GM12878 (cell line): ENCODE measurements around the gene LETMD1. TPM values are rescaled to one million over a fixed set of nuclear protein-coding genes. Genes with fewer than 3 reads are reported as not detected.

ENCODE experiments used
- ATAC-seq: fragments of 200-7000 bp; cut with Tn5 transposase; 3 replicates; pipeline ENCODE4 v1.9.1; 2020; ENCODE audit warnings: mild to moderate bottlenecking, moderate library complexity
- BruUV-seq: library from RNA; stranded (reverse); fragments of 400-500 nt; replicated peaks from 2 replicates; lab custom pipeline; 2021; lab: Mats Ljungman, UMichigan
- CTCF ChIA-PET: fragments of 300-600 bp; sonication (Branson Sonifier 250); formaldehyde crosslinking; extraction: SDS; loops from one replicate; lab custom pipeline; 2021; ENCODE audit warnings: inconsistent platforms; lab: Yijun Ruan, JAX
- POLR2A ChIA-PET: fragments of 350-600 bp; formaldehyde crosslinking; extraction: SDS; loops from one replicate; lab custom pipeline; 2021; ENCODE audit warnings: inconsistent platforms; lab: Charles Lee
- RAD21 ChIA-PET: fragments of 300-600 bp; sonication (Branson Sonifier 250); formaldehyde crosslinking; loops from one replicate; lab custom pipeline; 2023; ENCODE audit warnings: antibody characterized with exemption; ENCODE audit not compliant: unreplicated experiment; lab: Charles Lee
- SMC1A ChIA-PET: fragments of 300-600 bp; sonication (Branson Sonifier 250); formaldehyde crosslinking; loops from one replicate; lab custom pipeline; 2023; ENCODE audit not compliant: unreplicated experiment, uncharacterized antibody; lab: Charles Lee
- DNase-seq: peaks from one replicate; pipeline ENCODE4 v3.0.0-alpha.2; 2011; ENCODE audit warnings: low read depth, low spot score
- FAIRE-seq: peaks from 3 replicates; lab custom pipeline; 2011; peaks lifted over from hg19 to GRCh38; lab: Jason Lieb, UNC
- H2AFZ ChIP-seq: 2 replicates; pipeline ENCODE4 v1.6.0; 2011; ENCODE audit warnings: low read depth, low read length, control low read depth; ENCODE audit not compliant: control insufficient read depth
- H3K27ac ChIP-seq: 2 replicates; pipeline ENCODE4 v1.5.1; 2011; ENCODE audit warnings: control low read depth; ENCODE audit not compliant: control insufficient read depth, insufficient read depth
- H3K27me3 ChIP-seq, 2 experiments: replicated peaks in 1 of 2; 2 replicates each; pipeline versions ENCODE4 v1.6.0 to v1.6.1; 2011; ENCODE audit warnings: low read length in 1 of 2; ENCODE audit not compliant: control insufficient read depth in 2 of 2, insufficient read depth in 2 of 2
- H3K36me3 ChIP-seq, 2 experiments: 2 replicates each; pipeline ENCODE4 v1.5.1; 2011; ENCODE audit warnings: low read length in 1 of 2; ENCODE audit not compliant: control insufficient read depth in 2 of 2, insufficient read depth in 2 of 2
- H3K4me1 ChIP-seq: 2 replicates; pipeline ENCODE4 v1.6.1; 2011; ENCODE audit warnings: mild to moderate bottlenecking, low read length, moderate library complexity, mixed read lengths; ENCODE audit not compliant: control insufficient read depth, insufficient read depth
- H3K4me2 ChIP-seq: 2 replicates; pipeline ENCODE4 v1.6.0; 2011; ENCODE audit warnings: control low read depth; ENCODE audit not compliant: control insufficient read depth, insufficient read depth
- H3K4me3 ChIP-seq: fragments of 200-600 bp; sonication (generic); 2 replicates; pipeline ENCODE4 v1.5.1; 2016
- H3K79me2 ChIP-seq: 2 replicates; pipeline ENCODE4 v1.6.0; 2011; ENCODE audit warnings: low read length; ENCODE audit not compliant: control insufficient read depth, insufficient read depth
- H3K9ac ChIP-seq: 2 replicates; pipeline ENCODE4 v1.8.0; 2011; ENCODE audit warnings: low read length, control low read depth, mixed read lengths; ENCODE audit not compliant: control insufficient read depth, insufficient read depth
- H3K9me3 ChIP-seq: replicated peaks from 3 replicates; pipeline ENCODE4 v1.5.1; 2011; ENCODE audit warnings: mild to moderate bottlenecking, low read length; ENCODE audit not compliant: control insufficient read depth, insufficient read depth
- H4K20me1 ChIP-seq: 2 replicates; pipeline ENCODE4 v1.6.0; 2011; ENCODE audit not compliant: control insufficient read depth, insufficient read depth
- CREB1 ChIP-seq: IDR thresholded peaks from 2 replicates; pipeline ENCODE4 v1.6.1; 2012; ENCODE audit warnings: low read depth, mild to moderate bottlenecking, inconsistent platforms
- CREM ChIP-seq: IDR thresholded peaks from 2 replicates; pipeline ENCODE4 v1.6.1; 2014; ENCODE audit warnings: antibody characterized with exemption, low read depth
- EGR1 ChIP-seq, 2 experiments: IDR thresholded peaks; 1 replicate in 1 of 2; 2 replicates in 1 of 2; pipeline ENCODE4 v1.6.1; 2011 to 2012; ENCODE audit warnings: low read depth in 2 of 2, low read length in 2 of 2, borderline replicate concordance in 1 of 2, mild to moderate bottlenecking in 1 of 2, moderate library complexity in 1 of 2
- FOXK2 ChIP-seq: fragments of 450-650 bp; IDR thresholded peaks from 2 replicates; pipeline ENCODE4 v1.6.1; 2017; ENCODE audit warnings: mild to moderate bottlenecking, moderate library complexity
- GABPA ChIP-seq: IDR thresholded peaks from 2 replicates; pipeline ENCODE4 v1.6.1; 2014; ENCODE audit warnings: antibody characterized with exemption, low read depth, mild to moderate bottlenecking, inconsistent platforms
- LARP7 ChIP-seq: fragments of 450-650 bp; IDR thresholded peaks from 2 replicates; pipeline ENCODE4 v1.6.1; 2017; ENCODE audit warnings: mild to moderate bottlenecking
- RB1 ChIP-seq: fragments of 450-650 bp; formaldehyde crosslinking; IDR thresholded peaks from 2 replicates; pipeline ENCODE4 v1.6.1; 2017; ENCODE audit warnings: mild to moderate bottlenecking, borderline replicate concordance
- RFX5 ChIP-seq: IDR thresholded peaks from 2 replicates; pipeline ENCODE4 v1.6.1; 2011; ENCODE audit warnings: low read depth, low read length, improper control_type of control experiment
- ZNF622 ChIP-seq: fragments of 450-650 bp; IDR thresholded peaks from 2 replicates; pipeline ENCODE4 v1.6.1; 2017; ENCODE audit warnings: mild to moderate bottlenecking, inconsistent platforms
- WGBS: methylation state at CpG from one replicate; pipeline ENCODE4 v1.1.6; 2016; ENCODE audit warnings: low lambda C conversion rate; ENCODE audit not compliant: insufficient replicate concordance, insufficient coverage; ENCODE audit errors: missing lambda C conversion rate; 5-methylcytosine and 5-hydroxymethylcytosine counted together
- in situ Hi-C: fragments of 300-500 bp; cut with MboI; formaldehyde crosslinking; loops from 9 replicates; pipeline ENCODE4 v1.14.3; 2018; ENCODE audit warnings: mixed read lengths
- intact Hi-C: fragments of 100-400 bp; cut with micrococcal nuclease; formaldehyde crosslinking; loops from one replicate; pipeline ENCODE4 v1.14.2; 2022; ENCODE audit not compliant: unreplicated experiment
- polyA plus RNA-seq, 11 experiments: library from polyadenylated mRNA; depleted of rRNA in 4 of 11; unstranded in 6 of 11; stranded (reverse) in 5 of 11; fragments of >200 nt; fragmentation: Nextera tagmentation in 4 of 11; fragmentation: Illumina TruSeq in 1 of 11; extraction: Ambion mirVana in 4 of 11; extraction: Trizol in 1 of 11; gene quantifications; 1 replicate in 1 of 11; 2 replicates in 10 of 11; pipeline versions ENCODE4 v1.2.1 to v1.2.3, GENCODE V29; 2011 to 2016; ENCODE audit warnings: inconsistent platforms in 2 of 11, missing spikeins in 2 of 11, low read depth in 1 of 11
- total RNA-seq, 4 experiments: library from RNA; depleted of rRNA in 3 of 4; stranded (reverse); fragments of >200 nt in 3 of 4; fragmentation: Illumina TruSeq in 1 of 4; extraction: Trizol in 1 of 4; gene quantifications; 2 replicates each; pipeline versions ENCODE4 v1.2.1 to v1.2.3, GENCODE V29; 2013 to 2021
- TF ChIP-seq, protein P1 (sequence below): fragments of 450-650 bp; IDR thresholded peaks from 2 replicates; pipeline ENCODE4 v1.6.1; 2014; ENCODE audit warnings: mild to moderate bottlenecking
- TF ChIP-seq, protein P2 (sequence below): fragments of 450-650 bp; IDR thresholded peaks from 2 replicates; pipeline ENCODE4 v1.6.1; 2016; ENCODE audit warnings: mild to moderate bottlenecking
- TF ChIP-seq, protein P3 (sequence below): fragments of 450-650 bp; conservative IDR thresholded peaks from 2 replicates; pipeline ENCODE4 v1.6.1; 2017; ENCODE audit warnings: mild to moderate bottlenecking, moderate library complexity
- TF ChIP-seq, protein P4 (sequence below): fragments of 450-650 bp; IDR thresholded peaks from 2 replicates; pipeline ENCODE4 v1.6.1; 2017; ENCODE audit warnings: borderline replicate concordance

Gene LETMD1
- total and polyA plus RNA-seq, 10 of the 15 experiments (the other 5 are each of a cell fraction or from before 2014, with no cell fraction given) = 30.3 to 116 (median 51.5) TPM

DNA sequence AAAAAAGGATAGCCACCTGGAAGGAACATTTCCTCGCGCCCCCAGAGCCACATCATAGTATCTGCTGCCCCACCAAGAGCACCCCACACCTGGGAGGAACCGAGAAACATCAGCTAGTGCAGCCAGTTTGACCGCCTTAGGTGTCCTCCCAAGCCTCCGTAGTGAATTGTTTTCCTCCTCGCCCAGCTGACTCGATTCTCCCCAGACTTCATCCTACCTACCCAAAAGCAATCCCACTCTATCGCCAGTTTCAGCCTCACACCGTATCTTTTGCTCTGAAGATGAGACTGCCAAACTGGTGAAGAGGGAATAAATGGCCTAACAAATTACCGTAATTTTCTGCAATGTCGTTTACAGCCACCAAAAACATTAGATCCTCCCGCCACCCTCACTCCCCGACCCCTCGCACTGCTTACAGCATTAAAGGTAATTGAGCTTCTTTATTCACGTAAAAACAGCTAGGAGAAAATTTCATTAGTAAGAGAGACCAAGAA is 20.7 kb upstream of the LETMD1 start:
- Histone ChIP-seq H3K27ac (no peak overlapping the region), H3K27me3 (no peaks in the 10 kb centered on the region; a peak in 1 of 4 replicates), H3K79me2 (peaks cover 35% of the 10 kb centered on the region), H3K36me3 (no peaks in the 10 kb centered on the region), H4K20me1 (no peaks in the 10 kb centered on the region), H3K4me1 (peaks cover 11% of the 10 kb centered on the region; the same call in 1 of the 2 replicates), H2AFZ (no peak overlapping the region), H3K9me3 (no peaks in the 10 kb centered on the region), H3K4me3 (no peak overlapping the region), H3K4me2 (no peak overlapping the region), H3K9ac (no peak overlapping the region)
- ChIA-PET SMC1A (interaction anchor here (0.6 to 3.4 kb wide), 13 partner anchors 18 to 506 kb away, joined by 3 to 31 read pairs (median 4); partner anchors contain the start of gene ATF1), POLR2A (interaction anchor here (0.6 kb wide), 1 partner anchor 34 kb away, joined by 5 read pairs; no protein-coding TSS in a partner anchor), CTCF (interaction anchor here (0.6 to 5.1 kb wide), 23 partner anchors 9 to 322 kb away, joined by 3 to 61 read pairs (median 5); partner anchors contain the start of gene LETMD1)
- no TSS peak for BruUV-seq
- no peak for ATAC-seq
- 91% methylated on average over 15 of the region's 15 CpGs for WGBS
- no peak for DNase-seq
- intact Hi-C loops = loop anchor here (5.0 kb wide), 3 partner anchors 100 to 260 kb away; a partner anchor contains a TSS
- in situ Hi-C loops = no loop called here
- FAIRE-seq = no peak
- TF ChIP-seq GABPA (no peak), CREM (no peak), LARP7 (no peak), RFX5 (no peak), ZNF622 (no peak), FOXK2 (no peak), EGR1 (IDR thresholded peaks at IDR 0.05; ENCODE audit: borderline replicate concordance in 1 of 2, low read depth in 2 of 2, low read length in 2 of 2) (no peak), CREB1 (no peak), RB1 (no peak)
- TF ChIP-seq, protein P1, sequence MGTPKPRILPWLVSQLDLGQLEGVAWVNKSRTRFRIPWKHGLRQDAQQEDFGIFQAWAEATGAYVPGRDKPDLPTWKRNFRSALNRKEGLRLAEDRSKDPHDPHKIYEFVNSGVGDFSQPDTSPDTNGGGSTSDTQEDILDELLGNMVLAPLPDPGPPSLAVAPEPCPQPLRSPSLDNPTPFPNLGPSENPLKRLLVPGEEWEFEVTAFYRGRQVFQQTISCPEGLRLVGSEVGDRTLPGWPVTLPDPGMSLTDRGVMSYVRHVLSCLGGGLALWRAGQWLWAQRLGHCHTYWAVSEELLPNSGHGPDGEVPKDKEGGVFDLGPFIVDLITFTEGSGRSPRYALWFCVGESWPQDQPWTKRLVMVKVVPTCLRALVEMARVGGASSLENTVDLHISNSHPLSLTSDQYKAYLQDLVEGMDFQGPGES = no peak
- TF ChIP-seq, protein P2, sequence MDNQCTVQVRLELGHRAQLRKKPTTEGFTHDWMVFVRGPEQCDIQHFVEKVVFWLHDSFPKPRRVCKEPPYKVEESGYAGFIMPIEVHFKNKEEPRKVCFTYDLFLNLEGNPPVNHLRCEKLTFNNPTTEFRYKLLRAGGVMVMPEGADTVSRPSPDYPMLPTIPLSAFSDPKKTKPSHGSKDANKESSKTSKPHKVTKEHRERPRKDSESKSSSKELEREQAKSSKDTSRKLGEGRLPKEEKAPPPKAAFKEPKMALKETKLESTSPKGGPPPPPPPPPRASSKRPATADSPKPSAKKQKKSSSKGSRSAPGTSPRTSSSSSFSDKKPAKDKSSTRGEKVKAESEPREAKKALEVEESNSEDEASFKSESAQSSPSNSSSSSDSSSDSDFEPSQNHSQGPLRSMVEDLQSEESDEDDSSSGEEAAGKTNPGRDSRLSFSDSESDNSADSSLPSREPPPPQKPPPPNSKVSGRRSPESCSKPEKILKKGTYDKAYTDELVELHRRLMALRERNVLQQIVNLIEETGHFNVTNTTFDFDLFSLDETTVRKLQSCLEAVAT = no peak
- TF ChIP-seq, protein P3, sequence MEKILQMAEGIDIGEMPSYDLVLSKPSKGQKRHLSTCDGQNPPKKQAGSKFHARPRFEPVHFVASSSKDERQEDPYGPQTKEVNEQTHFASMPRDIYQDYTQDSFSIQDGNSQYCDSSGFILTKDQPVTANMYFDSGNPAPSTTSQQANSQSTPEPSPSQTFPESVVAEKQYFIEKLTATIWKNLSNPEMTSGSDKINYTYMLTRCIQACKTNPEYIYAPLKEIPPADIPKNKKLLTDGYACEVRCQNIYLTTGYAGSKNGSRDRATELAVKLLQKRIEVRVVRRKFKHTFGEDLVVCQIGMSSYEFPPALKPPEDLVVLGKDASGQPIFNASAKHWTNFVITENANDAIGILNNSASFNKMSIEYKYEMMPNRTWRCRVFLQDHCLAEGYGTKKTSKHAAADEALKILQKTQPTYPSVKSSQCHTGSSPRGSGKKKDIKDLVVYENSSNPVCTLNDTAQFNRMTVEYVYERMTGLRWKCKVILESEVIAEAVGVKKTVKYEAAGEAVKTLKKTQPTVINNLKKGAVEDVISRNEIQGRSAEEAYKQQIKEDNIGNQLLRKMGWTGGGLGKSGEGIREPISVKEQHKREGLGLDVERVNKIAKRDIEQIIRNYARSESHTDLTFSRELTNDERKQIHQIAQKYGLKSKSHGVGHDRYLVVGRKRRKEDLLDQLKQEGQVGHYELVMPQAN = no peak
- TF ChIP-seq, protein P4, sequence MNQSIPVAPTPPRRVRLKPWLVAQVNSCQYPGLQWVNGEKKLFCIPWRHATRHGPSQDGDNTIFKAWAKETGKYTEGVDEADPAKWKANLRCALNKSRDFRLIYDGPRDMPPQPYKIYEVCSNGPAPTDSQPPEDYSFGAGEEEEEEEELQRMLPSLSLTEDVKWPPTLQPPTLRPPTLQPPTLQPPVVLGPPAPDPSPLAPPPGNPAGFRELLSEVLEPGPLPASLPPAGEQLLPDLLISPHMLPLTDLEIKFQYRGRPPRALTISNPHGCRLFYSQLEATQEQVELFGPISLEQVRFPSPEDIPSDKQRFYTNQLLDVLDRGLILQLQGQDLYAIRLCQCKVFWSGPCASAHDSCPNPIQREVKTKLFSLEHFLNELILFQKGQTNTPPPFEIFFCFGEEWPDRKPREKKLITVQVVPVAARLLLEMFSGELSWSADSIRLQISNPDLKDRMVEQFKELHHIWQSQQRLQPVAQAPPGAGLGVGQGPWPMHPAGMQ = no peak
- TF ChIP-seq, all 136 proteins: peak for 0
- RAD21 ChIA-PET = interaction anchor here (0.6 to 6.1 kb wide), 10 partner anchors 42 to 1558 kb away, joined by 3 to 43 read pairs (median 3); no protein-coding TSS in a partner anchor
